HepG2 (cell line): ENCODE data around the gene ATP5F1E. TPM values are rescaled to one million over a fixed set of nuclear protein-coding genes. Genes with fewer than 3 reads are reported as not detected.

ENCODE experiments used
- ATAC-seq: fragments of 200-7000 bp; cut with Tn5 transposase; 3 replicates; pipeline ENCODE4 v1.9.1; 2020; ENCODE audit warnings: mild to moderate bottlenecking, moderate library complexity
- BruUV-seq: library from RNA; stranded (reverse); fragments of 400-500 nt; replicated peaks from 2 replicates; lab custom pipeline; 2021; lab: Mats Ljungman, UMichigan
- CTCF ChIA-PET: fragments of 300-600 bp; formaldehyde crosslinking; extraction: SDS; loops from one replicate; lab custom pipeline; 2021; ENCODE audit warnings: low total read pairs, inconsistent platforms, low intra/inter-chr PET ratio; lab: Yijun Ruan, JAX
- POLR2A ChIA-PET: fragments of 350-600 bp; sonication (Branson Sonifier 250); formaldehyde crosslinking; loops from one replicate; lab custom pipeline; 2020; ENCODE audit warnings: antibody characterized with exemption, inconsistent platforms; lab: Yijun Ruan, JAX
- DNase-seq: peaks from one replicate; pipeline ENCODE4 v3.0.0-alpha.2; 2015; ENCODE audit warnings: low spot score
- FAIRE-seq: peaks from 3 replicates; lab custom pipeline; 2011; peaks lifted over from hg19 to GRCh38; lab: Jason Lieb, UNC
- H2AFZ ChIP-seq: one replicate; pipeline ENCODE4 v1.6.1; 2011; ENCODE audit warnings: low read length, inconsistent platforms
- H3K27ac ChIP-seq: fragments of 300-600 bp; 3 replicates; pipeline ENCODE4 v1.8.0; 2011; ENCODE audit warnings: mixed run types, mild to moderate bottlenecking, mixed read lengths, low read length, inconsistent platforms; ENCODE audit not compliant: insufficient read depth; ENCODE audit errors: extremely low read length
- H3K27me3 ChIP-seq, 2 experiments: fragments of 200-600 bp in 1 of 2; 2 replicates in 1 of 2; 3 replicates in 1 of 2; pipeline versions ENCODE4 v1.6.0 to v1.8.0; 2011; ENCODE audit warnings: low read length in 2 of 2, mild to moderate bottlenecking in 2 of 2, moderate library complexity in 2 of 2, inconsistent platforms in 1 of 2; ENCODE audit not compliant: insufficient read depth in 2 of 2, control insufficient read depth in 1 of 2
- H3K36me3 ChIP-seq, 2 experiments: fragments of 200-600 bp in 1 of 2; replicated peaks in 1 of 2; 2 replicates in 1 of 2; 3 replicates in 1 of 2; pipeline versions ENCODE4 v1.5.1 to v1.8.0; 2011; ENCODE audit warnings: low read length in 2 of 2, inconsistent platforms in 1 of 2; ENCODE audit not compliant: insufficient read depth in 2 of 2, control insufficient read depth in 1 of 2
- H3K4me1 ChIP-seq: 2 replicates; pipeline ENCODE4 v1.5.1; 2012; ENCODE audit warnings: low read length, inconsistent platforms; ENCODE audit not compliant: insufficient read depth
- H3K4me2 ChIP-seq: 2 replicates; pipeline ENCODE4 v1.6.0; 2011; ENCODE audit warnings: low read depth, low read length, inconsistent platforms
- H3K4me3 ChIP-seq, 3 experiments: fragments of 200-600 bp in 1 of 3; sonication (generic), shearing (Covaris generic) in 1 of 3; replicated peaks in 1 of 3; 2 replicates each; pipeline ENCODE4 v1.5.1; 2011 to 2016; ENCODE audit warnings: low read length in 3 of 3, inconsistent platforms in 2 of 3, low read depth in 2 of 3, mild to moderate bottlenecking in 2 of 3, control low read depth in 1 of 3, mixed read lengths in 1 of 3; ENCODE audit not compliant: insufficient read depth in 1 of 3
- H3K79me2 ChIP-seq: one replicate; pipeline ENCODE4 v1.6.1; 2011; ENCODE audit warnings: low read length, inconsistent platforms; ENCODE audit not compliant: insufficient read depth
- H3K9ac ChIP-seq: 2 replicates; pipeline ENCODE4 v1.6.0; 2011; ENCODE audit warnings: mild to moderate bottlenecking, low read depth, low read length, inconsistent platforms; ENCODE audit not compliant: insufficient read depth
- H3K9me3 ChIP-seq: 2 replicates; pipeline ENCODE4 v1.5.1; 2012; ENCODE audit warnings: mild to moderate bottlenecking, low read length
- H4K20me1 ChIP-seq: 2 replicates; pipeline ENCODE4 v1.6.0; 2011; ENCODE audit warnings: inconsistent platforms, mild to moderate bottlenecking, low read length, moderate library complexity; ENCODE audit not compliant: insufficient read depth
- CAMTA2 ChIP-seq: sonication (generic); formaldehyde crosslinking; IDR thresholded peaks from 2 replicates; pipeline ENCODE4 v1.4.0; 2020; ENCODE audit warnings: mild to moderate bottlenecking, missing genetic modification reagents, borderline replicate concordance
- E2F2 ChIP-seq: sonication (generic); formaldehyde crosslinking; IDR thresholded peaks from 2 replicates; pipeline ENCODE4 v1.4.0; 2020; ENCODE audit warnings: missing genetic modification reagents, borderline replicate concordance
- HDAC2 ChIP-seq: sonication (generic); formaldehyde crosslinking; IDR thresholded peaks from 2 replicates; pipeline ENCODE4 v1.4.0; 2020; ENCODE audit warnings: missing genetic modification reagents
- MAFF ChIP-seq: IDR thresholded peaks from 2 replicates; pipeline ENCODE4 v1.6.1; 2011; ENCODE audit warnings: low read depth, low read length, improper control_type of control experiment
- NCOA5 ChIP-seq: sonication (generic); formaldehyde crosslinking; IDR thresholded peaks from 2 replicates; pipeline ENCODE4 v1.4.0; 2020; ENCODE audit warnings: missing genetic modification reagents
- PCBP2 ChIP-seq: fragments of 200-400 bp; formaldehyde crosslinking; optimal IDR thresholded peaks from 2 replicates; pipeline ENCODE3; 2018; ENCODE audit warnings: low read length, low read depth; ENCODE audit not compliant: poor library complexity, severe bottlenecking
- PRDM10 ChIP-seq: sonication (generic); formaldehyde crosslinking; IDR thresholded peaks from 2 replicates; pipeline ENCODE4 v1.4.0; 2020; ENCODE audit warnings: low read depth, missing genetic modification reagents
- STAG1 ChIP-seq: sonication (generic); formaldehyde crosslinking; IDR thresholded peaks from 2 replicates; pipeline ENCODE4 v1.4.0; 2020; ENCODE audit warnings: missing genetic modification reagents
- ZNF430 ChIP-seq: sonication (generic); formaldehyde crosslinking; IDR thresholded peaks from 2 replicates; pipeline ENCODE4 v1.9.0; 2021; ENCODE audit warnings: mild to moderate bottlenecking, missing genetic modification reagents
- ZNF432 ChIP-seq: sonication (generic); formaldehyde crosslinking; IDR thresholded peaks from 2 replicates; pipeline ENCODE4 v1.5.0; 2020; ENCODE audit warnings: missing genetic modification reagents, mild to moderate bottlenecking, borderline replicate concordance
- ZNF468 ChIP-seq: sonication (generic); formaldehyde crosslinking; IDR thresholded peaks from 2 replicates; pipeline ENCODE4 v1.8.0; 2022; ENCODE audit warnings: mild to moderate bottlenecking, moderate library complexity, missing genetic modification reagents
- ZNF484 ChIP-seq: sonication (generic); formaldehyde crosslinking; IDR thresholded peaks from 2 replicates; pipeline ENCODE4 v1.5.1; 2020; ENCODE audit warnings: mild to moderate bottlenecking, low read depth, missing genetic modification reagents, borderline replicate concordance
- ZNF850 ChIP-seq: sonication (generic); formaldehyde crosslinking; conservative IDR thresholded peaks from 2 replicates; pipeline ENCODE4 v1.9.0; 2021; ENCODE audit warnings: mild to moderate bottlenecking, missing genetic modification reagents
- WGBS: methylation state at CpG from one replicate; pipeline ENCODE4 v1.1.6; 2017; ENCODE audit warnings: low lambda C conversion rate; 5-methylcytosine and 5-hydroxymethylcytosine counted together
- in situ Hi-C: cut with HindIII; loops from 2 replicates; pipeline ENCODE4 v1.10.0; 2017; ENCODE audit warnings: low pct_unique_long_range_greater_than_20kb; ENCODE audit not compliant: extremely low pct_ligation_motif_present
- intact Hi-C: fragments of 100-400 bp; cut with micrococcal nuclease; formaldehyde crosslinking; loops from one replicate; pipeline ENCODE4 v1.10.0; 2022; ENCODE audit not compliant: unreplicated experiment
- polyA plus RNA-seq, 8 experiments: library from polyadenylated mRNA; depleted of rRNA in 3 of 8; stranded (reverse) in 7 of 8; unstranded in 1 of 8; fragments of >200 nt; fragmentation: Illumina TruSeq in 4 of 8; extraction: Trizol in 4 of 8; gene quantifications; 2 replicates each; pipeline versions ENCODE4 v1.2.1 to v1.2.3, GENCODE V29; 2011 to 2016; ENCODE audit warnings: low read depth in 4 of 8, missing spikeins in 1 of 8, mixed read lengths in 1 of 8; ENCODE audit not compliant: insufficient read depth in 1 of 8
- total RNA-seq, 5 experiments: library from RNA; depleted of rRNA; stranded (reverse); fragments of >200 nt; fragmentation: Illumina TruSeq; extraction: Trizol; gene quantifications; 2 replicates each; pipeline ENCODE4 v1.2.3, GENCODE V29; 2016; ENCODE audit warnings: low read depth in 1 of 5
- TF ChIP-seq, protein P1 (sequence below): sonication (generic); formaldehyde crosslinking; IDR thresholded peaks from 2 replicates; pipeline ENCODE4 v1.5.1; 2020; ENCODE audit warnings: missing genetic modification reagents, mild to moderate bottlenecking, borderline replicate concordance

The ATP5F1E gene
- total and polyA plus RNA-seq, 2 of the 13 experiments (the other 11 are each of a cell fraction or from before 2014, with no cell fraction given), result 121 to 134 TPM

GRCh38 chr20:59075934-59076508, 43.9 kb upstream of the ATP5F1E start:
- POLR2A ChIA-PET, result no interaction called here
- DNase-seq, result no peak
- no peak for ATAC-seq
- TF ChIP-seq PCBP2 (no peak), ZNF430 (CRISPR knock-in tag) (no peak), ZNF468 (CRISPR knock-in tag) (no peak), ZNF850 (no peak), STAG1 (no peak), ZNF484 (CRISPR knock-in tag) (no peak), NCOA5 (CRISPR knock-in tag) (no peak), MAFF (no peak), E2F2 (CRISPR knock-in tag) (no peak), PRDM10 (CRISPR knock-in tag) (no peak), HDAC2 (no peak), ZNF432 (no peak), CAMTA2 (CRISPR knock-in tag) (no peak)
- TF ChIP-seq, protein P1, sequence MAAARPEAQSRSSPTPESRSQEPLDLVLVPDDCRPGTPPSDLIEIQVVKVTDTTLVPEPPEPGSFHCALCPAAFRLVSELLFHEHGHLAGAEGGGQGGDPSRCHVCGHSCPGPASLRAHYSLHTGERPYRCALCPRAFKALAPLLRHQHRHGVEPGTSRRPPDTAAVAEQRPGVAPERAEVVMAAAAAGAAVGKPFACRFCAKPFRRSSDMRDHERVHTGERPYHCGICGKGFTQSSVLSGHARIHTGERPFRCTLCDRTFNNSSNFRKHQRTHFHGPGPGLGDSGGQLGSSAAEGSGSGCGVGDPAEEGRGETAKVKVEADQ, result no peak
- in situ Hi-C loops, result no loop called here
- H3K36me3 ChIP-seq, result no peaks in the 10 kb centered on the region
- no peak overlapping the region for H3K4me3 ChIP-seq
- WGBS, result 0% methylated on average over 4 of the region's 4 CpGs
- H3K79me2 ChIP-seq, result no peaks in the 10 kb centered on the region
- no peaks in the 10 kb centered on the region for H3K4me1 ChIP-seq
- CTCF ChIA-PET, result no interaction called here
- H3K27me3 ChIP-seq, result peaks cover 4 to 51% of the 10 kb centered on the region in 2 experiments
- intact Hi-C loops, result no loop called here
- H3K9me3 ChIP-seq, result no peaks in the 10 kb centered on the region
- no peak overlapping the region for H3K4me2 ChIP-seq
- H3K9ac ChIP-seq, result no peak overlapping the region
- no TSS peak for BruUV-seq
- H3K27ac ChIP-seq, result no peak overlapping the region
- FAIRE-seq, result no peak
- no peak overlapping the region for H2AFZ ChIP-seq
- H4K20me1 ChIP-seq, result no peaks in the 10 kb centered on the region
